ENCODE measurements around the gene TNPO1. TPM values are rescaled to one million over a fixed set of nuclear protein-coding genes. Genes with fewer than 3 reads are reported as not detected.

TNPO1 gene
- total and polyA plus RNA-seq, 2 of the 8 experiments (the other 6 are each of a cell fraction or from before 2014, with no cell fraction given), result 38.5 to 211 TPM

DNA sequence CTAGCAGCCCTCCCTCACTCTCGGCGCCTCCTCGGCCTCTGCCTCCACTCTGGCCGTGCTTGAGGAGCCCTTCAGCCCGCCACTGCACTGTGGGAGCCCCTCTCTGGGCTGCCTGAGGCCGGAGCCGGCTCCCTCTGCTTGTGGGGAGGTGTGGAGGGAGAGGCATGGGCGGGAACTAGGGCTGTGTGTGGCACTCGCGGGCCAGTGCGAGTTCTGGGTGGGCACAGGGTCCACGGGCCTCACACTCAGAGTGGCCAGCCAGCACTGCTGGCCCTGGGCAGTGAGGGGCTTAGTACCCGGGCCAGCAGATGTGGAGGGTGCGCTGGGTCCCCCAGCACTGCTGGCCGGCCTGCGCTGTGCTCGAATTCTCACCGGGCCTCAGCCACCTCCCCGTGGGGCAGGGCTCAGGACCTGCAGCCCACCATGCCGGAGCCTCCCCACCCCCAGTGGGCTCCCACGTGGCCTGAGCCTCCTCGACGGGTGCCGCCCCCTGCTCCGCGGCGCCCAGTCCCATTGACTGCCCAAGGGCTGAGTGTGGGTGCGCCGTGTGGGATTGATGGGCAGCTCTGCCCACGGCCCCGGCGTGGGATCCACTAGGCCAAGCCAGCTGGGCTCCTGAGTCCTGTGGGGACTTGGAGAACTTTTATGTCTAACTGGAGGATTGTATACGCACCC lies 109.0 kb downstream of the TNPO1 start:
- Histone ChIP-seq H4K20me1 (replicated peaks in 1 of 2; ENCODE audit: control insufficient read depth in 1 of 2, insufficient read depth in 2 of 2, low read length in 2 of 2) (no peaks in the 10 kb centered on the region), H3K27me3 (replicated peaks in 1 of 4; ENCODE audit: control insufficient read depth in 3 of 4, extremely low read depth in 1 of 4, insufficient read depth in 3 of 4, low read length in 3 of 4) (no peaks in the 10 kb centered on the region), H3K36me3 (ENCODE audit: control insufficient read depth in 2 of 4, insufficient read depth in 4 of 4, low read length in 3 of 4) (0 out of 8 replicates have a peak, but pooled peaks cover 0 to 3% (median 0%) of the 10 kb centered on the region in 4 experiments), H2AK5ac (ENCODE audit: low read depth, low read length) (no peak overlapping the region), H2BK5ac (ENCODE audit: low read depth, low read length) (no peak overlapping the region), H3K4ac (replicated peaks; ENCODE audit: insufficient read length, low read depth, low read length) (no peak overlapping the region), H3K4me3 (ENCODE audit: extremely low read depth in 1 of 4, insufficient read depth in 2 of 4, low read depth in 3 of 4, low read length in 4 of 4) (no peak overlapping the region), H3K9me3 (ENCODE audit: insufficient read depth in 2 of 2, low read depth in 1 of 2, low read length in 1 of 2) (peaks cover 0 to 9% of the 10 kb centered on the region in 2 experiments; a peak in 1 of 4 replicates), H4K8ac (ENCODE audit: extremely low read depth, insufficient read depth, low read length) (no peak overlapping the region), H3K56ac (replicated peaks; ENCODE audit: insufficient read length, low read depth, low read length) (no peak overlapping the region), H3K4me2 (ENCODE audit: insufficient read depth in 1 of 2, low read depth in 2 of 2, low read length in 2 of 2) (no peak overlapping the region), H3K18ac (ENCODE audit: extremely low read depth, low read length) (no peak overlapping the region), H3K79me2 (ENCODE audit: control insufficient read depth in 1 of 2, insufficient read depth in 2 of 2, low read length in 2 of 2) (no peaks in the 10 kb centered on the region), H3K9ac (replicated peaks in 1 of 4; ENCODE audit: extremely low read depth in 1 of 4, low read depth in 3 of 4, low read length in 3 of 4) (no peak overlapping the region), H4K5ac (ENCODE audit: insufficient read length, low read depth, low read length) (no peak overlapping the region), H2BK12ac (ENCODE audit: low read depth, low read length) (no peak overlapping the region), H2BK120ac (replicated peaks; ENCODE audit: low read depth, low read length) (no peak overlapping the region), H3K79me1 (ENCODE audit: low read depth, low read length) (no peaks in the 10 kb centered on the region), H4K91ac (replicated peaks; ENCODE audit: insufficient read length, low read length) (no peak overlapping the region), H2AFZ (ENCODE audit: low read length) (no peak overlapping the region), H2BK15ac (ENCODE audit: low read length) (no peak overlapping the region), H3K27ac (ENCODE audit: low read depth, low read length) (no peak overlapping the region), H3K23ac (ENCODE audit: insufficient read length) (no peak overlapping the region), H3K14ac (ENCODE audit: insufficient read length) (no peak overlapping the region), H2BK20ac (ENCODE audit: low read length) (no peak overlapping the region), H3K4me1 (replicated peaks in 1 of 4; ENCODE audit: control insufficient read depth in 3 of 4, insufficient read depth in 4 of 4, low read length in 3 of 4) (peaks cover 0 to 4% (median 0%) of the 10 kb centered on the region in 4 experiments; a peak in 1 of 7 replicates), H3K23me2 (ENCODE audit: low read depth, low read length) (no peaks in the 10 kb centered on the region)
- FAIRE-seq (no peak), DNase-seq (ENCODE audit: low read depth in 1 of 2, low spot score in 2 of 2) (no peak)
- ChIA-PET POLR2A (ENCODE audit: partially characterized antibody) (interaction anchor here (0.7 to 1.6 kb wide), 3 partner anchors 8 to 30 kb away, joined by 3 to 4 read pairs (median 4); partner anchors contain the start of gene FCHO2), CTCF (ENCODE audit: partially characterized antibody) (interaction anchor here (1.1 kb wide), 1 partner anchor 31 kb away, joined by 3 read pairs; no protein-coding TSS in a partner anchor)
- 97% methylated on average over 27 of the region's 33 CpGs; no CpG with 5 or more reads in 1 of the 2 experiments for WGBS, 2 experiments (ENCODE audit: extremely low coverage in 1 of 2, insufficient coverage in 1 of 2, insufficient read length in 1 of 2, insufficient replicate concordance in 2 of 2, low coverage in 1 of 2, low lambda C conversion rate in 2 of 2, missing lambda C conversion rate in 1 of 2)
- TF ChIP-seq ATF2 (IDR thresholded peaks at IDR 0.05; ENCODE audit: low read length) (no peak), KDM1A (IDR thresholded peaks at IDR 0.05; ENCODE audit: borderline replicate concordance, low read length) (no peak), SP1 (IDR thresholded peaks at IDR 0.05; ENCODE audit: low read depth, low read length) (no peak), CEBPB (IDR thresholded peaks at IDR 0.05; ENCODE audit: low read depth, low read length) (no peak), CTCF (IDR thresholded peaks at IDR 0.05; ENCODE audit: control extremely low read depth in 1 of 3, insufficient read depth in 1 of 3, low read depth in 1 of 3, low read length in 3 of 3) (no peak), SIRT6 (IDR thresholded peaks at IDR 0.05; ENCODE audit: low read length) (no peak), EP300 (IDR thresholded peaks at IDR 0.05; ENCODE audit: borderline replicate concordance in 1 of 2, low read depth in 2 of 2, low read length in 2 of 2) (no peak), MAX (IDR thresholded peaks at IDR 0.05) (no peak)

Measured in H1 (cell line).